Upper lobe of left lung (tissue), 6 donors: Measurements from ENCODE around the gene NDUFV3. TPM values are rescaled to one million over a fixed set of nuclear protein-coding genes. Genes with fewer than 3 reads are reported as not detected.

Experiments
- ATAC-seq, 2 donors: fragments of 200-7000 bp; cut with Tn5 transposase; one replicate each; pipeline ENCODE4 v1.9.1; 2022; ENCODE audit warnings: mild to moderate bottlenecking in 2 of 2, moderate library complexity in 2 of 2; ENCODE audit not compliant: low FRiP score in 2 of 2
- DNase-seq, 2 donors: peaks; one replicate each; pipeline ENCODE4 v3.0.0-alpha.2; 2019 to 2020
- H3K27ac ChIP-seq, 4 donors: fragments of 200-600 bp; sonication (generic); one replicate each; pipeline ENCODE4 v1.5.1; 2016 to 2019
- H3K27me3 ChIP-seq, 4 donors: fragments of 200-600 bp; sonication (generic); one replicate each; pipeline ENCODE4 v1.5.1; 2017 to 2019
- H3K36me3 ChIP-seq, 4 donors: fragments of 200-600 bp; sonication (generic); one replicate each; pipeline ENCODE4 v1.5.1; 2016 to 2019
- H3K4me1 ChIP-seq, 4 donors: fragments of 200-600 bp; sonication (generic); one replicate each; pipeline ENCODE4 v1.5.1; 2018 to 2019
- H3K4me3 ChIP-seq, 4 donors: fragments of 200-600 bp; sonication (generic); one replicate each; pipeline ENCODE4 v1.5.1; 2017 to 2019; ENCODE audit warnings: mild to moderate bottlenecking in 2 of 4, moderate library complexity in 1 of 4
- H3K9me3 ChIP-seq, 4 donors: fragments of 200-600 bp; sonication (generic); one replicate each; pipeline ENCODE4 v1.5.1; 2018 to 2019
- EP300 ChIP-seq, 4 donors: sonication (generic); formaldehyde crosslinking; IDR thresholded peaks; one replicate each; pipeline ENCODE4 v1.5.1; 2017; ENCODE audit warnings: antibody characterized with exemption in 4 of 4, control low read depth in 2 of 4
- POLR2A ChIP-seq, 4 donors: fragments of 450-650 bp; IDR thresholded peaks; one replicate each; pipeline ENCODE4 v1.5.1; 2016 to 2017; ENCODE audit warnings: antibody characterized with exemption in 4 of 4, mild to moderate bottlenecking in 2 of 4
- POLR2AphosphoS5 ChIP-seq, 2 donors: sonication (generic); formaldehyde crosslinking; IDR thresholded peaks; one replicate each; pipeline ENCODE4 v1.5.1; 2017; ENCODE audit warnings: antibody characterized with exemption in 2 of 2
- WGBS, 2 donors: methylation state at CpG; one replicate each; pipeline ENCODE4 v1.1.5; 2017 to 2018; 5-methylcytosine and 5-hydroxymethylcytosine counted together
- total RNA-seq, 6 donors: library from RNA; depleted of rRNA in 4 of 6; stranded (reverse); fragments of >200 nt in 4 of 6; gene quantifications; one replicate each; pipeline versions ENCODE4 v1.1.0 to v1.2.1, GENCODE V29; 2016 to 2021
- TF ChIP-seq, protein P1 (sequence below), 6 experiments: fragments of 450-650 bp in 4 of 6; fragments of 200-600 bp in 2 of 6; sonication (generic) in 2 of 6; IDR thresholded peaks; one replicate each; pipeline ENCODE4 v1.5.1; 2016 to 2019; ENCODE audit warnings: antibody characterized with exemption in 6 of 6
- donor health status: DM: no; HTN: no; CAD: no; lungs with moderate emphysema.
- donor health status: DM: no; HTN: yes; CAD: no; lungs with severe emphysema.

The NDUFV3 gene
- total RNA-seq, 6 donors from 2014 or later: 33.7 to 97.4 (median 44.9) TPM

DNA sequence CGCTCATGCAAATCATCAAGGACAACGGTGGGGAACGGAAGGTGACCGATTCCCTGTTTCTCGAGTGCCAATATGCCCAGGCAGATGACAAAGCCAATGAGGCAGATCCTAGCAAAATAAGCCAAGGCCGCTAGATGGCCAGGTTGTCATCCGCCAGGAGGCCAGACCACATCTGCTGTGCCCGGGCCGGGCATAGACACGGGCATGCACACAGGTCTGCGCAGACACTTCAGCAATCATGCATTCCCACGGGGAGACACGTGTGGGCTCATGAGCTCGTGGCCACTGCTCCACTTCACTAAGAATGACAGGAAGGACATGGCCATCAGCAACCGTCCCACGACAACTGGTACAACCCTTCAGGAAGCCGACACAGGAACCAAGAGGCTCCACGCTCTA lies 37.2 kb upstream of the NDUFV3 start:
- H3K27me3 ChIP-seq: no peaks in the 10 kb centered on the region
- H3K27ac ChIP-seq: peak overlapping the region in 2 of 4 donors; percentile 22 to 71
- peak in 1 of 2 donors; percentile 54 for DNase-seq
- H3K4me3 ChIP-seq: no peak overlapping the region
- TF ChIP-seq, protein P1, sequence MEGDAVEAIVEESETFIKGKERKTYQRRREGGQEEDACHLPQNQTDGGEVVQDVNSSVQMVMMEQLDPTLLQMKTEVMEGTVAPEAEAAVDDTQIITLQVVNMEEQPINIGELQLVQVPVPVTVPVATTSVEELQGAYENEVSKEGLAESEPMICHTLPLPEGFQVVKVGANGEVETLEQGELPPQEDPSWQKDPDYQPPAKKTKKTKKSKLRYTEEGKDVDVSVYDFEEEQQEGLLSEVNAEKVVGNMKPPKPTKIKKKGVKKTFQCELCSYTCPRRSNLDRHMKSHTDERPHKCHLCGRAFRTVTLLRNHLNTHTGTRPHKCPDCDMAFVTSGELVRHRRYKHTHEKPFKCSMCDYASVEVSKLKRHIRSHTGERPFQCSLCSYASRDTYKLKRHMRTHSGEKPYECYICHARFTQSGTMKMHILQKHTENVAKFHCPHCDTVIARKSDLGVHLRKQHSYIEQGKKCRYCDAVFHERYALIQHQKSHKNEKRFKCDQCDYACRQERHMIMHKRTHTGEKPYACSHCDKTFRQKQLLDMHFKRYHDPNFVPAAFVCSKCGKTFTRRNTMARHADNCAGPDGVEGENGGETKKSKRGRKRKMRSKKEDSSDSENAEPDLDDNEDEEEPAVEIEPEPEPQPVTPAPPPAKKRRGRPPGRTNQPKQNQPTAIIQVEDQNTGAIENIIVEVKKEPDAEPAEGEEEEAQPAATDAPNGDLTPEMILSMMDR (IDR thresholded peaks at IDR 0.05): no peak
- H3K36me3 ChIP-seq: peaks cover 18 to 100% (median 78%) of the 10 kb centered on the region in 4 donors
- peaks cover 0 to 8% (median 2%) of the 10 kb centered on the region in 4 donors for H3K4me1 ChIP-seq
- H3K9me3 ChIP-seq: no peaks in the 10 kb centered on the region
- 75 to 85% methylated on average over 9 to 18 of the region's 18 CpGs for WGBS, 2 donors
- no peak for ATAC-seq

DNA sequence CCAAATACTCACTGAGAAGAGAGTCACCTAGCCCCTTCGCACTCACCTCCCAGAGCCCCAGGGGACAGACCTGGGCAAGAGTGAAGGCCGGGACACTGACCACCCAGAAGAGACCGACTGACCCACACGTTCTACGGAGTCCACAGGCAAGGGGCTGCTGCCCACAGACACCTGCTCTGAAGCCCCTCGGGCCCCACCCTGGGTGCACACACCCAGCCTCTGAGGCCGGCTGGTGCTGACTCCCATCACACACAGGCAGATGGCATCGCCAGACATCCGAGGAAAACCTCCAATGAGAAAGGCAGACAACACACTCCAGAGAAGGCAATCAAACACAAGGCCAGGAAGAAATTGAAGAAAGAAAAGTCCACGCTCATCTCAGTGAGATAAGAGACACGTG lies 35.9 kb upstream of the NDUFV3 start:
- peaks cover under 1 to 15% (median 7%) of the 10 kb centered on the region in 4 donors for H3K4me1 ChIP-seq
- no peaks in the 10 kb centered on the region for H3K27me3 ChIP-seq
- TF ChIP-seq POLR2AphosphoS5 (IDR thresholded peaks at IDR 0.05) (no peak), EP300 (IDR thresholded peaks at IDR 0.05) (no peak), POLR2A (IDR thresholded peaks at IDR 0.05) (no peak)
- TF ChIP-seq, protein P1 (IDR thresholded peaks at IDR 0.05): no peak
- ATAC-seq (no peak), DNase-seq (no peak)
- H3K4me3 ChIP-seq: no peak overlapping the region
- H3K9me3 ChIP-seq: no peaks in the 10 kb centered on the region
- WGBS, 2 donors: 97 to 98% methylated on average over 6 to 11 of the region's 11 CpGs
- H3K27ac ChIP-seq: no peak overlapping the region
- H3K36me3 ChIP-seq: peaks cover 14 to 94% (median 75%) of the 10 kb centered on the region in 4 donors

DNA sequence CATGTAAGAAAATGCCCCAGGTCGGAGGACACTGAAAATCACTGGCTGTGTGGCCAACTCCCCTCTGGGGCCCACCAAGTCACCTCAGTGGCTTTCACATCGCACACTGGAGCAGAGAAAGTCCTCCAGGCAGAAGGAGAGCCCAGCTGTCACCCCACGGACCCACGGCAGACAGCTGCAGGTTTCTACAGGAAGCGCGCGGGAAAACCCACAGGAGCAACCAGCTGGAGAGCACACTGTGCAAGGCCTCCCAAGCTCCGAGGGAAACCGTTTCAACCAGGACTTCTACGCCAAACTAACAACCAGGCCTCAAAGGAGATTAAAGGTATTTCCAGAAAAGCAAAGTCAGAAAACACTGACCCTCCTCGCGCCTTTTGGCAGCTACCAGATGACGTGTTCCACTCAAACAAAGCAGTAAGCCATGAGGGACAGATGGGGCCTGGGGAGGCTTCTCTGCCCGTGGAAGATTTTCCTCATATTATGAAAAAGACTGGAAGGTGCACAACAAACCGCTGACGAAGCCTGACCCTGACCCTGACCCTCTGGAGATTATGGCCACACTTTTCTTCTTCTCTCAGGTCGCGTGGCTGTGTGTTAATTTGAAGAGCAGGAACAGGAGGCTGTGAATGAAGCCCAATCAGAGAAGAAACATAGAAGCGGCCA lies 34.8 kb upstream of the NDUFV3 start:
- 90 to 92% methylated on average over 11 to 19 of the region's 19 CpGs for whole genome bisulfite sequencing, 2 donors
- H3K27ac ChIP-seq: no peak overlapping the region
- ATAC-seq (no peak), DNase-seq (no peak)
- no peaks in the 10 kb centered on the region for H3K27me3 ChIP-seq
- TF ChIP-seq POLR2AphosphoS5 (IDR thresholded peaks at IDR 0.05): no peak
- TF ChIP-seq POLR2A (IDR thresholded peaks at IDR 0.05): no peak
- no peak for TF ChIP-seq EP300 (IDR thresholded peaks at IDR 0.05)
- TF ChIP-seq, protein P1 (IDR thresholded peaks at IDR 0.05): no peak
- H3K36me3 ChIP-seq: peaks cover 11 to 94% (median 73%) of the 10 kb centered on the region in 4 donors
- no peak overlapping the region for H3K4me3 ChIP-seq
- no peaks in the 10 kb centered on the region for H3K9me3 ChIP-seq
- H3K4me1 ChIP-seq: peaks cover 4 to 21% (median 8%) of the 10 kb centered on the region in 4 donors

DNA sequence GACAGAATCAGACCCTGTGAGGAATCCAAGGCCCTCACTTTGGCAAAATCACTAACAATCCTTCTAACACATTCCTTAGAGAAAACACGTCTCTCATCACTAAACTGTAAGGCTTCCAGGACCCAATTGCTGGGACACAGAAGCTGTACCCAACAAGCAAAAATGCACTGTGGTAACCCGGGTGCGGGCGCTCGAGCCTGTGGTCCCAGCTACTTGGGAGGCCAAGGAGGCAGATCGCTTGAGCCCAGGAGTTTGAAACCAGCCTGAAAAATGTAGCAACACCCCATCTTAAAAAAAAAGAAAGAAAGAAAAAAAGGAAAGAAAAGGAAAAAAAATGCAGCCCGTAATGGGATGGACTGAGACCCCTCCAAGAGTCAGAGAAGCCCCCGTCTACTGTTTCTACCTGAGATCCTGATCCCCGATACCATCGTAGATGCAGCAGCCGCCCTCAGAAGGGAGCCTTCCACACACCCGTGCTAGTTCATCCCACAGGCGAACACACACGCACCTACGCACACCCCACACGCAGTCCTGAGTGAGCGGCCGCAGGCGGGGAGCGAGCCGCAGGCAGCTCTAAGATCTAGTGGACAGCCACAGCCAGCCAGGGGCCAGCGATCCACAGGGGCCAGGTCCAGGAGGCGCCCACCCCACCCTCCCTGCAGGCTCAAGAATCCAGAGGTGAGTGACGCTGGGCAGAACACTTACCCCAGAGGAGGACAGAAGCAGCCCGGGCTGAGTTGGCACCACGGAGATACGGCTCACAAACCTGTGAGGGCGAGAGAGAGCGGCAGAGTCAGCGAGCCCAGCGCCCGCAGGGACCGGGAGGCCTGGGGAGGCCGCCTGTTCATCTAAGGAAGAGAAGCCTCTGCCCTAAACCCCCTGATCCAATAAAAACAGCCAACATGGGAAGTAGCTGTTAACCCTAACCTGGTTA lies 33.9 kb upstream of the NDUFV3 start:
- ATAC-seq (no peak), DNase-seq (peak in 1 of 2 donors; percentile 65)
- Histone ChIP-seq H3K27me3 (no peaks in the 10 kb centered on the region), H3K4me3 (no peak overlapping the region), H3K9me3 (no peaks in the 10 kb centered on the region), H3K4me1 (peaks cover 4 to 21% (median 8%) of the 10 kb centered on the region in 4 donors), H3K36me3 (peaks cover 10 to 86% (median 65%) of the 10 kb centered on the region in 4 donors), H3K27ac (no peak overlapping the region)
- WGBS, 2 donors: 94 to 98% methylated on average over 28 to 33 of the region's 34 CpGs
- TF ChIP-seq, protein P1 (IDR thresholded peaks at IDR 0.05): no peak
- TF ChIP-seq POLR2AphosphoS5 (IDR thresholded peaks at IDR 0.05): no peak
- no peak for TF ChIP-seq POLR2A (IDR thresholded peaks at IDR 0.05)
- no peak for TF ChIP-seq EP300 (IDR thresholded peaks at IDR 0.05)
